Neuron (in vitro differentiated cells): ENCODE results near the gene SMAGP.

Source experiments
- H2AFZ ChIP-seq: one replicate; pipeline ENCODE4 v1.6.1; 2013; ENCODE audit warnings: low read depth, mild to moderate bottlenecking, inconsistent platforms, low read length, moderate library complexity
- H3K27me3 ChIP-seq: one replicate; pipeline ENCODE4 v1.6.1; 2013; ENCODE audit warnings: low read length; ENCODE audit not compliant: insufficient read depth
- H3K36me3 ChIP-seq: one replicate; pipeline ENCODE4 v1.6.1; 2013; ENCODE audit warnings: low read length; ENCODE audit not compliant: insufficient read depth
- H3K4me1 ChIP-seq: one replicate; pipeline ENCODE4 v1.6.1; 2013; ENCODE audit warnings: low read length; ENCODE audit not compliant: insufficient read depth
- H3K4me3 ChIP-seq: 2 replicates; pipeline ENCODE4 v1.5.1; 2013; ENCODE audit warnings: mild to moderate bottlenecking, low read length, moderate library complexity
- H3K9me3 ChIP-seq: one replicate; pipeline ENCODE4 v1.6.1; 2013; ENCODE audit warnings: low read length

Gene SMAGP

GRCh38 chr12:51210690-51211395, 59.4 kb downstream of the SMAGP start:
- H2AFZ ChIP-seq = no peak overlapping the region
- H3K4me3 ChIP-seq = no peak overlapping the region
- no peaks in the 10 kb centered on the region for H3K9me3 ChIP-seq
- H3K27me3 ChIP-seq = no peaks in the 10 kb centered on the region
- H3K4me1 ChIP-seq = no peaks in the 10 kb centered on the region
- H3K36me3 ChIP-seq = peaks cover 10% of the 10 kb centered on the region

- H3K36me3 ChIP-seq = peaks cover 9% of the 10 kb centered on the region
Measured at GRCh38 chr12:51209259-51209658, 61.0 kb downstream of the SMAGP start.

DNA sequence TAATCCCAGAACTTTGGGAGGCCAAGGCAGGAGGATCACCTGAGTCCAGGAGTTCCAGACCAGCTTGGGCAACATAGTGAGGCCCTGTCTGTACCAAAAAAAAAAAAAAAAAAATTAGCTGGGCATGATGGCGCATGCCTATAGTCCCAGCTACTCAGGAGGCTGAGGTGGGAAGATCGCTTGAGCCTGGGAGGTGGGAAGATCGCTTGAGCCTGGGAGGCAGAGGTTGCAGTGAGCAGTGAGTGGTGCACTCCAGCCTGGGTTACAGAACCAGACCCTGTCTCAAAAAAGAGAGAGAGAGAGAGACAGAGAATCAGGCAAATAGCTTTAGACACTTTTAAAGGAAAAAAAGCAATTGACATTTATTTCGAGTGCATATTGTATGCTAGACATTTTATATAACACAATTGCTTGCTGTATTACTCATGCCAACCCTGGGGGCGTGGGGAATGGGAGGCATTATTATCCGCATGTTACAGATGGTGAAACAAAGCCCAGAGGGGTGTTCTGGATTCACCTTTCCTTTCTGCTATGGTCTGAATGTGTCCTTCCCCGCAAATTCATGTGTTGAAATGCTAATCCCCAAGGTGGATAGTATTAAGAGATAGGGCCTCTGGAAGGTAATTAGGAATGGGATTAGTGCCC, 62.1 kb downstream of the SMAGP start:
- peaks cover 10% of the 10 kb centered on the region for H3K36me3 ChIP-seq
- no peak overlapping the region for H3K4me3 ChIP-seq
- H3K27me3 ChIP-seq = no peaks in the 10 kb centered on the region
- no peaks in the 10 kb centered on the region for H3K9me3 ChIP-seq
- no peak overlapping the region for H2AFZ ChIP-seq
- H3K4me1 ChIP-seq = no peaks in the 10 kb centered on the region

More at GRCh38 chr12:51209259-51209658, 61.0 kb downstream of the SMAGP start:
- H3K27me3 ChIP-seq = no peaks in the 10 kb centered on the region
- H3K4me1 ChIP-seq = no peaks in the 10 kb centered on the region
- no peak overlapping the region for H2AFZ ChIP-seq
- no peak overlapping the region for H3K4me3 ChIP-seq
- no peaks in the 10 kb centered on the region for H3K9me3 ChIP-seq

DNA sequence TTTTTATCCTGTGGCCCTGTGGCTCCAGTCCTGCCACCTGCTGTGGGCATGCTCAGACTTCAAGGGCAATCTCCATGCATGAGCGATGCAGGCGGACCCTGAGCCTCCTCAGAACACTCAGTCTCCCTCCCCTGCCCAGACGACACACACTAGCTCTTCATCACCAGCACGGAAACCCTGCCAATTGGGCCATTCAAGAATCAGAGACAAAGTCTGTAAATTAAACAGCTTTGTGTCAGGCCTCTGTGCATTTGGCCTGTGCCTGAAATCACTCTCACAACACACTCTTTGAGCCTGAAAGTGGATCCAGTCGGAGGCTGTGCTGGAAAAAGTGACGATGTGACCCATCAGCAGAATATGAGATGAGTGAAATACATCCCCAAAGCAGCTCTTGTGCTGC, 64.9 kb downstream of the SMAGP start:
- Histone ChIP-seq H2AFZ (no peak overlapping the region), H3K4me1 (no peaks in the 10 kb centered on the region), H3K4me3 (no peak overlapping the region), H3K9me3 (no peaks in the 10 kb centered on the region), H3K36me3 (peaks cover 13% of the 10 kb centered on the region), H3K27me3 (no peaks in the 10 kb centered on the region)

GRCh38 chr12:51202718-51203117, 67.5 kb downstream of the SMAGP start:
- Histone ChIP-seq H3K4me3 (no peak overlapping the region), H2AFZ (no peak overlapping the region), H3K27me3 (no peaks in the 10 kb centered on the region), H3K9me3 (no peaks in the 10 kb centered on the region), H3K4me1 (peaks cover 5% of the 10 kb centered on the region), H3K36me3 (peaks cover 11% of the 10 kb centered on the region)

GRCh38 chr12:51200806-51201205, 69.4 kb downstream of the SMAGP start:
- Histone ChIP-seq H3K9me3 (peaks cover 4% of the 10 kb centered on the region), H3K4me3 (no peak overlapping the region)

GRCh38 chr12:51200156-51200555, 70.1 kb downstream of the SMAGP start:
- peaks cover 5% of the 10 kb centered on the region for H3K4me1 ChIP-seq
- no peak overlapping the region for H3K4me3 ChIP-seq
- peaks cover 9% of the 10 kb centered on the region for H3K36me3 ChIP-seq
- no peaks in the 10 kb centered on the region for H3K27me3 ChIP-seq
- H3K9me3 ChIP-seq = peaks cover 4% of the 10 kb centered on the region
- no peak overlapping the region for H2AFZ ChIP-seq

More at GRCh38 chr12:51200806-51201205, 69.4 kb downstream of the SMAGP start:
- H2AFZ ChIP-seq = no peak overlapping the region
- H3K4me1 ChIP-seq = peaks cover 5% of the 10 kb centered on the region
- peaks cover 9% of the 10 kb centered on the region for H3K36me3 ChIP-seq
- H3K27me3 ChIP-seq = no peaks in the 10 kb centered on the region

DNA sequence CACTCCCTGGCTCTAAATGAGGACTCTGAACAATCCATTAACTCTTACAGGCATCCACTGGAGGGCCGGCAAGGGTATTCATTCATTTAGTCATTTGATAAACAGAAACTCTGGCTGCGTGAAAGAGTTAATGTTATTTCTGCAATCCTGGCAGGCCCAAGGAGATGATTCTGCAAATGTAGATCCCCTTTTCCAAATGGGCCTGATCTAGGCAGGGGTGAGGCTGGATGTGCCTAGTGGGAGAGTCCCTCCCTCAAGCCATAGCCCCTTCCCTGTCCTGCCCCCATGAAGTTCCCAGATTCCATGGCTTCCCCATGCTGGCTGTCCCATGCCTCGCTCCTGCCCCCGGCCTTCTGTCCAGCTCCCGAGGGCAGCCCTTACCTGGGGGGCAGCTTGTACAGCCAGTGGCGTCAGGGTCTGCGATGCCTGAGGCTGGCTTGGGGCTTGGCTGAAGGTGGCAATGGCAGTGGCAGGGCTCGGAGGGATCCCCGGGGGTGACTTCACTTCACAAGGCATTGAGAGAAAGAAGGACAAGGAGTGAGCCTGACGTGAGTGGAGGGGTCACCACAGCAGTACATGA, 70.8 kb downstream of the SMAGP start:
- Histone ChIP-seq H3K27me3 (no peaks in the 10 kb centered on the region), H2AFZ (no peak overlapping the region), H3K4me1 (peaks cover 5% of the 10 kb centered on the region), H3K9me3 (peaks cover 4% of the 10 kb centered on the region), H3K4me3 (no peak overlapping the region), H3K36me3 (peaks cover 9% of the 10 kb centered on the region)

DNA sequence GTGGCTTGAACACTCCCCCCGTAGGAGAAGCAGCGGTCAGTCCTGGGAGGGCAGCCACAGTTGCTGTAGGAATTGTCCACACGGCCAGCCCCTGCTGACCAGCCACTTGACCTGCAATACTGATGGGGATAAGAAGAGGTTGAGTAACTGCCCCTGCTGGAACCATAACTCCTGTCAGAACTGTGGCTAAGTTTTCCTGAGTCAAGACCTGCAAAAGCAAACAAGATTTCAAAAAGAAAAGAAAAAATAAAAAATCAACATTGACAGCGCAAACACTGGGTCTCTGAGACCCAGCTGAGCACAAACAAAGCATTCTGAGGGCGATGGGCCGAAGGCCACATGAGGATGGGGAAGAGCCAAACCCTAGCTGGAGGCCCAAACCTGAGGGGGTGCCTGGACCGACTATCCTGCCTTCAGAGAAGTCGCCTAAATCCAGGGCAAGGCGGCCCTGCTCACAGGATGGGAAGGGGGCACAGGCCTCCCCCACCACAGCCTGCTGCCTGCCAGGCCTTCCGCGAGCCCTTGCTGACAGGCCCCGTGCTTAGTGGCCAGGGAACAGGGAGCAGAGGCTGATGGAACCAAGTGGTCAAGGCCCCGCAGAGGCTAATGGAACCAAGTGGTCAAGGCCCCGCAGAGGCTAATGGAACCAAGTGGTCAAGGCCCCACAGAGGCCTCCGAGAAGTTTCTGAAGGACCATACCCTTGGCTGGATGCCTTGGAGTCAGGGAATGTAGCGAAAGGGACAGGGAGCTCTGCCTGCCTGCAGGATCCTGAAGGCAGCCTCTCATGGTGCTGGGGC, 71.4 kb downstream of the SMAGP start:
- no peaks in the 10 kb centered on the region for H3K27me3 ChIP-seq
- H3K36me3 ChIP-seq = peaks cover 6% of the 10 kb centered on the region
- peaks cover 5% of the 10 kb centered on the region for H3K4me1 ChIP-seq
- peaks cover 4% of the 10 kb centered on the region for H3K9me3 ChIP-seq
- no peak overlapping the region for H3K4me3 ChIP-seq
- H2AFZ ChIP-seq = no peak overlapping the region

- no peaks in the 10 kb centered on the region for H3K27me3 ChIP-seq
- peaks cover 5% of the 10 kb centered on the region for H3K4me1 ChIP-seq
- H2AFZ ChIP-seq = no peak overlapping the region
- peaks cover 4% of the 10 kb centered on the region for H3K9me3 ChIP-seq
- no peak overlapping the region for H3K4me3 ChIP-seq
- H3K36me3 ChIP-seq = peaks cover 5% of the 10 kb centered on the region
Measured at GRCh38 chr12:51197736-51198567, 72.3 kb downstream of the SMAGP start.

- H2AFZ ChIP-seq = no peak overlapping the region
- H3K27me3 ChIP-seq = no peaks in the 10 kb centered on the region
- no peak overlapping the region for H3K4me3 ChIP-seq
- H3K36me3 ChIP-seq = peaks cover 3% of the 10 kb centered on the region
- H3K4me1 ChIP-seq = peaks cover 5% of the 10 kb centered on the region
- H3K9me3 ChIP-seq = peaks cover 4% of the 10 kb centered on the region
Measured at GRCh38 chr12:51196547-51196946, 73.7 kb downstream of the SMAGP start.

GRCh38 chr12:51195841-51196240, 74.4 kb downstream of the SMAGP start:
- Histone ChIP-seq H3K4me3 (no peak overlapping the region), H3K27me3 (no peaks in the 10 kb centered on the region), H2AFZ (no peak overlapping the region), H3K36me3 (peaks cover 8% of the 10 kb centered on the region), H3K4me1 (peaks cover 5% of the 10 kb centered on the region), H3K9me3 (peaks cover 4% of the 10 kb centered on the region)
